H1 (cell line): ENCODE measurements around the gene CAMKK1. TPM values are rescaled to one million over a fixed set of nuclear protein-coding genes. Genes with fewer than 3 reads are reported as not detected.

Experiments
- CTCF ChIA-PET: fragments of 300-600 bp; sonication (Branson Sonifier 250); formaldehyde crosslinking; loops from one replicate; lab custom pipeline; 2021; ENCODE audit not compliant: partially characterized antibody; lab: Charles Lee
- POLR2A ChIA-PET: fragments of 300-600 bp; sonication (Branson Sonifier 250); formaldehyde crosslinking; loops from one replicate; lab custom pipeline; 2021; ENCODE audit warnings: inconsistent platforms; ENCODE audit not compliant: partially characterized antibody; lab: Charles Lee
- DNase-seq, 2 experiments: peaks; one replicate each; pipeline versions ENCODE4 v3.0.0 to v3.0.0-alpha.2; 2010 to 2022; ENCODE audit warnings: low spot score in 2 of 2, low read depth in 1 of 2, mixed read lengths in 1 of 2
- FAIRE-seq: peaks from 2 replicates; lab custom pipeline; 2011; peaks lifted over from hg19 to GRCh38; lab: Jason Lieb, UNC
- H2AFZ ChIP-seq: 2 replicates; pipeline ENCODE4 v1.8.1; 2012; ENCODE audit warnings: low read length, inconsistent platforms
- H2AK5ac ChIP-seq: 2 replicates; pipeline ENCODE4 v1.6.1; 2013; ENCODE audit warnings: low read depth, low read length
- H2BK120ac ChIP-seq: replicated peaks from 2 replicates; pipeline ENCODE3; 2013; ENCODE audit warnings: low read depth, low read length, inconsistent platforms
- H2BK12ac ChIP-seq: 2 replicates; pipeline ENCODE4 v1.6.1; 2013; ENCODE audit warnings: low read depth, low read length
- H2BK15ac ChIP-seq: 2 replicates; pipeline ENCODE4 v1.6.1; 2013; ENCODE audit warnings: low read length
- H2BK20ac ChIP-seq: 2 replicates; pipeline ENCODE4 v1.6.1; 2013; ENCODE audit warnings: low read length
- H2BK5ac ChIP-seq: 2 replicates; pipeline ENCODE4 v1.6.1; 2013; ENCODE audit warnings: low read depth, low read length
- H3K14ac ChIP-seq: 2 replicates; pipeline ENCODE4 v1.6.1; 2013; ENCODE audit warnings: inconsistent platforms; ENCODE audit not compliant: insufficient read length
- H3K18ac ChIP-seq: 2 replicates; pipeline ENCODE4 v1.6.1; 2013; ENCODE audit warnings: low read length; ENCODE audit errors: extremely low read depth
- H3K23ac ChIP-seq: 2 replicates; pipeline ENCODE4 v1.6.1; 2013; ENCODE audit warnings: inconsistent platforms; ENCODE audit not compliant: insufficient read length
- H3K23me2 ChIP-seq: 2 replicates; pipeline ENCODE4 v1.6.1; 2013; ENCODE audit warnings: low read depth, low read length
- H3K27ac ChIP-seq: 2 replicates; pipeline ENCODE4 v1.6.1; 2011; ENCODE audit warnings: low read depth, low read length, inconsistent platforms
- H3K27me3 ChIP-seq, 4 experiments: replicated peaks in 1 of 4; 1 replicate in 1 of 4; 2 replicates in 3 of 4; pipeline versions ENCODE4 v1.6.1 to v1.8.1; 2011 to 2013; ENCODE audit warnings: low read length in 3 of 4, mild to moderate bottlenecking in 3 of 4, inconsistent platforms in 2 of 4, mixed read lengths in 2 of 4, moderate library complexity in 1 of 4; ENCODE audit not compliant: control insufficient read depth in 3 of 4, insufficient read depth in 3 of 4; ENCODE audit errors: extremely low read depth in 1 of 4
- H3K36me3 ChIP-seq, 4 experiments: 2 replicates each; pipeline versions ENCODE4 v1.6.1 to v1.8.1; 2011 to 2013; ENCODE audit warnings: mild to moderate bottlenecking in 4 of 4, low read length in 3 of 4, moderate library complexity in 2 of 4, control low read depth in 1 of 4, inconsistent platforms in 1 of 4; ENCODE audit not compliant: insufficient read depth in 4 of 4, control insufficient read depth in 2 of 4
- H3K4ac ChIP-seq: replicated peaks from 2 replicates; pipeline ENCODE3; 2013; ENCODE audit warnings: low read length, low read depth, mixed read lengths, inconsistent platforms; ENCODE audit not compliant: insufficient read length
- H3K4me1 ChIP-seq, 4 experiments: replicated peaks in 1 of 4; 1 replicate in 1 of 4; 2 replicates in 3 of 4; pipeline versions ENCODE4 v1.6.1 to v1.8.1; 2011 to 2013; ENCODE audit warnings: low read length in 3 of 4, inconsistent platforms in 2 of 4, mixed read lengths in 1 of 4; ENCODE audit not compliant: insufficient read depth in 4 of 4, control insufficient read depth in 3 of 4
- H3K4me2 ChIP-seq, 2 experiments: 2 replicates each; pipeline versions ENCODE4 v1.6.1 to v1.8.1; 2011 to 2013; ENCODE audit warnings: low read depth in 2 of 2, low read length in 2 of 2, control low read depth in 1 of 2, inconsistent platforms in 1 of 2, mild to moderate bottlenecking in 1 of 2; ENCODE audit not compliant: insufficient read depth in 1 of 2
- H3K4me3 ChIP-seq, 4 experiments: fragments of 200-600, 300-600 bp in 1 of 4; sonication (generic), shearing (Covaris generic), sonication (Bioruptor Twin) in 1 of 4; 2 replicates each; pipeline versions ENCODE4 v1.5.1 to v1.8.1; 2011 to 2016; ENCODE audit warnings: low read length in 4 of 4, low read depth in 3 of 4, control low read depth in 2 of 4, inconsistent platforms in 2 of 4, mild to moderate bottlenecking in 2 of 4, mixed read lengths in 1 of 4, moderate library complexity in 1 of 4; ENCODE audit not compliant: insufficient read depth in 2 of 4; ENCODE audit errors: extremely low read depth in 1 of 4
- H3K56ac ChIP-seq: replicated peaks from 2 replicates; pipeline ENCODE3; 2013; ENCODE audit warnings: low read depth, mild to moderate bottlenecking, mixed read lengths, low read length, inconsistent platforms; ENCODE audit not compliant: insufficient read length
- H3K79me1 ChIP-seq: 2 replicates; pipeline ENCODE4 v1.6.1; 2013; ENCODE audit warnings: low read depth, low read length, control low read depth
- H3K79me2 ChIP-seq, 2 experiments: 2 replicates each; pipeline versions ENCODE4 v1.6.1 to v1.8.1; 2012 to 2013; ENCODE audit warnings: low read length in 2 of 2, mild to moderate bottlenecking in 2 of 2, inconsistent platforms in 1 of 2; ENCODE audit not compliant: insufficient read depth in 2 of 2, control insufficient read depth in 1 of 2
- H3K9ac ChIP-seq, 4 experiments: replicated peaks in 1 of 4; 1 replicate in 1 of 4; 2 replicates in 3 of 4; pipeline versions ENCODE4 v1.6.1 to v1.8.1; 2011 to 2013; ENCODE audit warnings: low read depth in 3 of 4, low read length in 3 of 4, control low read depth in 2 of 4, mild to moderate bottlenecking in 2 of 4, moderate library complexity in 2 of 4, inconsistent platforms in 1 of 4; ENCODE audit errors: extremely low read depth in 1 of 4
- H3K9me3 ChIP-seq, 2 experiments: 2 replicates each; pipeline versions ENCODE4 v1.6.1 to v1.8.1; 2012 to 2013; ENCODE audit warnings: mild to moderate bottlenecking in 2 of 2, moderate library complexity in 2 of 2, control low read depth in 1 of 2, inconsistent platforms in 1 of 2, low read depth in 1 of 2, low read length in 1 of 2, mixed read lengths in 1 of 2; ENCODE audit not compliant: insufficient read depth in 2 of 2
- H4K20me1 ChIP-seq, 2 experiments: replicated peaks in 1 of 2; 2 replicates each; pipeline versions ENCODE3 to v1.8.1; 2011 to 2013; ENCODE audit warnings: inconsistent platforms in 2 of 2, low read length in 2 of 2, mild to moderate bottlenecking in 1 of 2; ENCODE audit not compliant: insufficient read depth in 2 of 2, control insufficient read depth in 1 of 2
- H4K5ac ChIP-seq: 2 replicates; pipeline ENCODE4 v1.6.1; 2013; ENCODE audit warnings: low read length, low read depth, mixed read lengths, inconsistent platforms; ENCODE audit not compliant: insufficient read length
- H4K8ac ChIP-seq: 2 replicates; pipeline ENCODE4 v1.8.0; 2013; ENCODE audit warnings: mild to moderate bottlenecking, moderate library complexity, low read length, inconsistent platforms; ENCODE audit not compliant: insufficient read depth; ENCODE audit errors: extremely low read depth
- H4K91ac ChIP-seq: replicated peaks from 2 replicates; pipeline ENCODE3; 2013; ENCODE audit warnings: low read length, mixed read lengths, inconsistent platforms; ENCODE audit not compliant: insufficient read length
- EP300 ChIP-seq, 2 experiments: IDR thresholded peaks; 1 replicate in 1 of 2; 2 replicates in 1 of 2; pipeline ENCODE4 v1.6.1; 2011 to 2012; ENCODE audit warnings: low read depth in 2 of 2, low read length in 2 of 2, mild to moderate bottlenecking in 2 of 2, borderline replicate concordance in 1 of 2, inconsistent platforms in 1 of 2, moderate library complexity in 1 of 2
- WGBS, 2 experiments: shearing (Covaris generic) in 1 of 2; methylation state at CpG; one replicate each; pipeline versions ENCODE4 v1.1.6 to v1.1.7; 2013 to 2015; ENCODE audit warnings: low lambda C conversion rate in 2 of 2, mixed read lengths in 2 of 2, inconsistent platforms in 1 of 2, low coverage in 1 of 2, missing lambda C conversion rate in 1 of 2; ENCODE audit not compliant: insufficient replicate concordance in 2 of 2, insufficient coverage in 1 of 2, insufficient read length in 1 of 2; ENCODE audit errors: extremely low coverage in 1 of 2, missing lambda C conversion rate in 1 of 2; 5-methylcytosine and 5-hydroxymethylcytosine counted together
- polyA plus RNA-seq, 7 experiments: library from polyadenylated mRNA; depleted of rRNA in 3 of 7; stranded (reverse) in 5 of 7; unstranded in 2 of 7; fragments of >200 nt in 5 of 7; fragments of 200-250 nt in 2 of 7; gene quantifications; 1 replicate in 5 of 7; 2 replicates in 1 of 7; 4 replicates in 1 of 7; pipeline versions ENCODE4 v1.2.1 to v1.2.3, GENCODE V29; 2011 to 2013; ENCODE audit warnings: missing spikeins in 2 of 7, mixed read lengths in 2 of 7
- total RNA-seq: library from RNA; stranded (reverse); fragmentation: NEBNext Ultra II Directional; extraction: Animal tissue kit (Norgen Biotek cat#: 25700); gene quantifications from 2 replicates; pipeline ENCODE4 v1.2.1, GENCODE V29; 2021

CAMKK1 gene
- total and polyA plus RNA-seq, 2 of the 8 experiments (the other 6 are each of a cell fraction or from before 2014, with no cell fraction given) = 7.1 to 7.6 TPM

- CTCF ChIA-PET = interaction anchor here (0.6 to 5.2 kb wide), 3 partner anchors 14 to 570 kb away, joined by 3 to 39 read pairs (median 5); no protein-coding TSS in a partner anchor
- FAIRE-seq = no peak
Observed at GRCh38 chr17:3848229-3848835, 44.5 kb downstream of the CAMKK1 start.

More at GRCh38 chr17:3848229-3848835, 44.5 kb downstream of the CAMKK1 start:
- no peak overlapping the region for H3K23ac ChIP-seq
- H2BK12ac ChIP-seq = no peak overlapping the region
- no peak overlapping the region for H4K8ac ChIP-seq
- no peak overlapping the region for H2AK5ac ChIP-seq
- no peak overlapping the region for H3K14ac ChIP-seq
- H4K20me1 ChIP-seq = peaks cover 4 to 5% of the 10 kb centered on the region in 2 experiments
- peak overlapping the region; percentile 63 for H4K91ac ChIP-seq
- no peaks in the 10 kb centered on the region; a peak in 1 of 7 replicates for H3K27me3 ChIP-seq
- H3K79me1 ChIP-seq = peaks cover under 1% of the 10 kb centered on the region; the same call in 1 of the 2 replicates
- no peak overlapping the region for H3K4me3 ChIP-seq
- POLR2A ChIA-PET = no interaction called here
- H3K27ac ChIP-seq = no peak overlapping the region
- no peak overlapping the region for H3K18ac ChIP-seq
- no peak for DNase-seq
- peaks cover 7 to 21% of the 10 kb centered on the region in 2 experiments; a peak in 3 of 4 replicates for H3K79me2 ChIP-seq
- H3K9me3 ChIP-seq = no peaks in the 10 kb centered on the region; a peak in 1 of 4 replicates
- no peak overlapping the region for H2BK120ac ChIP-seq
- 0 out of 2 replicates have a peak, but pooled peaks cover 3% of the 10 kb centered on the region for H3K23me2 ChIP-seq
- no peaks in the 10 kb centered on the region; a peak in 1 of 8 replicates for H3K36me3 ChIP-seq
- no peak overlapping the region for H3K4me2 ChIP-seq
- no peak overlapping the region for H3K9ac ChIP-seq
- H3K56ac ChIP-seq = no peak overlapping the region
- WGBS, 2 experiments = 92% methylated on average over 9 of the region's 9 CpGs; no CpG with 5 or more reads in 1 of the 2 experiments
- no peak overlapping the region for H2BK20ac ChIP-seq
- no peak overlapping the region for H3K4ac ChIP-seq
- H4K5ac ChIP-seq = no peak overlapping the region
- no peak for TF ChIP-seq EP300 (IDR thresholded peaks at IDR 0.05; ENCODE audit: borderline replicate concordance in 1 of 2, low read depth in 2 of 2, low read length in 2 of 2)
- TF ChIP-seq, all 59 proteins: peak for 0
- peak overlapping the region; percentile 10; the same call in 1 of the 2 replicates for H2BK5ac ChIP-seq
- no peak overlapping the region for H2AFZ ChIP-seq
- 0 out of 7 replicates have a peak, but pooled peaks cover 0 to 3% (median 0%) of the 10 kb centered on the region in 4 experiments for H3K4me1 ChIP-seq
- 0 out of 2 replicates have a peak overlapping the region, but pooled peaks have one; percentile 72 for H2BK15ac ChIP-seq
